Measurements from ENCODE around the gene FN3KRP. TPM values are rescaled to one million over a fixed set of nuclear protein-coding genes. Genes with fewer than 3 reads are reported as not detected.

The FN3KRP gene
- total RNA-seq, 1 experiment from 2014 or later, result 35.4 TPM

- Histone ChIP-seq H3K36me3 (ENCODE audit: insufficient read depth, low read length, poor library complexity, severe bottlenecking) (peaks cover 10% of the 10 kb centered on the region), H3K27ac (ENCODE audit: low read depth, low read length, poor library complexity, severe bottlenecking) (no peak overlapping the region), H3K4me1 (ENCODE audit: insufficient read depth, low read length, poor library complexity, severe bottlenecking) (no peaks in the 10 kb centered on the region), H3K4me3 (ENCODE audit: low read depth, low read length, poor library complexity, severe bottlenecking) (no peak overlapping the region), H3K9me3 (ENCODE audit: low read depth, low read length, poor library complexity, severe bottlenecking) (peaks cover 14% of the 10 kb centered on the region), H3K27me3 (replicated peaks; ENCODE audit: insufficient read depth, low read depth, low read length, poor library complexity) (no peaks in the 10 kb centered on the region)
- TF ChIP-seq EZH2 (IDR thresholded peaks at IDR 0.05; ENCODE audit: borderline replicate concordance, low read depth, low read length, poor library complexity, severe bottlenecking) (no peak), CTCF (conservative IDR thresholded peaks at IDR 0.05; ENCODE audit: low read depth, low read length) (no peak)
- intact Hi-C loops (cut with micrococcal nuclease; ENCODE audit: unreplicated experiment), result no loop called here
- no peak for DNase-seq (ENCODE audit: low spot score)
- ChIA-PET CTCF (no interaction called here), POLR2A (ENCODE audit: low non-redundant PET) (no interaction called here)
- no TSS peak for BruUV-seq (replicated peaks)
Measured at GRCh38 chr17:82732118-82732743, 15.7 kb downstream of the FN3KRP start.

DNA sequence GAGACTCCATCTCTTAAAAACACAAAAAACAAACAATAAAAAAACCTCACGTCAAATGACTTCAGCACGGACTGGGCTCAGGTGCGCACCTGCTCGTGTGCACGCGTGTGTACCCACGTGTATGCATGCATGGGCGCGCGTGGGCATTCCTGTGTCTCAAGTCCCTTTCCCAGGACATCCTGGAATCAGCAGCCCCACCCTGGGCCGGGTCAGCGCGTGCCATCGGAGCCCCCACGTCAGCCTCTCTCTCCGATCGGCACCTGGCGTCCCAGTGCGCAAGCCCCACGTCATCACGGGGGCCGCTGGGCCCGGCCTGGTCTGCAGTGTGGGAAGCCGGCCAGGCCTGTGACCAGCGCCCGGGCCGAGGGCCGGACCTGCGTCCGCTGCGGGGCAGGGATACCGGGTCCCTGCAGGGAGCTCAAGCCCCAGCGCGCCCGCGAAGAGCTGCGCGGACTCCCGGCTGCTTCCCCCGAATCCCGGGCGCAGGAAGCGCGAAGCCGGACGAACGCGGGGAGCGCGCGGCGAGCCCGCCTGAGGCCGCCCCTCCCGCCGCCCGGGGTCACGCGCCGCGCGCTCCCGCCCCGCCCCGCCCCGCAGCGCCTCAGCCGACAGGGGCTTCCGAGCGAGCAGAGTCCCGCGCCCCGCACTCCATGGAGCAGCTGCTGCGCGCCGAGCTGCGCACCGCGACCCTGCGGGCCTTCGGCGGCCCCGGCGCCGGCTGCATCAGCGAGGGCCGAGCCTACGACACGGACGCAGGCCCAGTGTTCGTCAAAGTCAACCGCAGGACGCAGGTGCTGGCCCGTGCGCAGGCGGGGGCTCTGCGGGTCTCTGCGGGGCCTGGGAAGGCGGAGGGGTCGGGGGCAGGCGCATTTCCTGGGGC, 18.7 kb downstream of the FN3KRP start, which contains the start of gene FN3K:
Gene FN3K (plus strand): TSS at position 629 of the 880 bp plus-strand sequence. CDS start 22 bp downstream, at position 651.
- intact Hi-C loops (cut with micrococcal nuclease; ENCODE audit: unreplicated experiment), result no loop called here
- TF ChIP-seq EZH2 (IDR thresholded peaks at IDR 0.05; ENCODE audit: borderline replicate concordance, low read depth, low read length, poor library complexity, severe bottlenecking), result no peak
- no peak for TF ChIP-seq CTCF (conservative IDR thresholded peaks at IDR 0.05; ENCODE audit: low read depth, low read length)
- H3K27me3 ChIP-seq (replicated peaks; ENCODE audit: insufficient read depth, low read depth, low read length, poor library complexity), result no peaks in the 10 kb centered on the region
- H3K4me3 ChIP-seq (ENCODE audit: low read depth, low read length, poor library complexity, severe bottlenecking), result peak within 1 kb of the TSS; percentile 56
- no TSS peak for BruUV-seq (replicated peaks)
- H3K27ac ChIP-seq (ENCODE audit: low read depth, low read length, poor library complexity, severe bottlenecking), result peak within 1 kb of the TSS; percentile 54
- peak; percentile 63 for DNase-seq (ENCODE audit: low spot score)
- CTCF ChIA-PET, result interaction anchor here (0.5 kb wide), 1 partner anchor 66 kb away, joined by 3 read pairs; no protein-coding TSS in a partner anchor
- no peaks in the 10 kb centered on the region for H3K4me1 ChIP-seq (ENCODE audit: insufficient read depth, low read length, poor library complexity, severe bottlenecking)
- H3K36me3 ChIP-seq (ENCODE audit: insufficient read depth, low read length, poor library complexity, severe bottlenecking), result peaks cover 12% of the 10 kb centered on the region
- peaks cover 16% of the 10 kb centered on the region for H3K9me3 ChIP-seq (ENCODE audit: low read depth, low read length, poor library complexity, severe bottlenecking)
- POLR2A ChIA-PET (ENCODE audit: low non-redundant PET), result no interaction called here

DNA sequence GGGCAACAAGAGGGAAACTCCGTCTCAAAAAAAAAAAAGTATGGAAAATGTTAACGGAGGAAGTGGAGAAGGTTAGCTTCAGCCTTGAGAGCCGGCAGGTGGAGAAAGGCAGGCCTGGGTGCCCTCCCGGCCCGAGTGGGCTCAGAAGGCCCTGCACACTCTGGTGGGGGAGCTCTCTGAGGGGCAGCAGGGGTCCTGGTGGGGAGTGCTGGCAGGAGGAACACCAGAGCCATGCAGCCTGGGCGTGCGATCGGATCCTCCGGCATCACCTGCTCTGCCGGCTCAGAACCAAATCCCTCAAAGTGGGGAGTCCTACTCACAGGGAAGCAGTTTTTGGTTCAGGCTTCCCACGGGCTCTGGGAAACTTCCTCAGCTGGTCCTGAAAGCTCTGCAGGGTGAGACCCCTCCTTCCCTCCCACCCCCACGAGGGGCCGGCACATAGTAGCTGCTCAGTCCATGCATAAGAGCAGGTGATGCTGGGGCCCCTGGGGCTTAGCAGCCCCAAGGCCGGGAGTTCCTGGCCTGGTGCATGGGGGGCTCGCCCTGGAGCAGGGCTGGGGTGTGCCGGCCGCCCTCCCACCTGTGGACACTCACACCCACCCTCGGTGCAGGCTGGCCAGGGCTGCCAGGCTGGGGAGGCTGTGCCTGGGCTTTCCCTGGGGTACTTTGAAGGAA, 20.1 kb downstream of the FN3KRP start:
- ChIA-PET POLR2A (ENCODE audit: low non-redundant PET) (no interaction called here), CTCF (interaction anchor here (0.5 kb wide), 1 partner anchor 80 kb away, joined by 5 read pairs; no protein-coding TSS in a partner anchor)
- H3K36me3 ChIP-seq (ENCODE audit: insufficient read depth, low read length, poor library complexity, severe bottlenecking), result peaks cover 25% of the 10 kb centered on the region
- TF ChIP-seq EZH2 (IDR thresholded peaks at IDR 0.05; ENCODE audit: borderline replicate concordance, low read depth, low read length, poor library complexity, severe bottlenecking) (no peak), CTCF (conservative IDR thresholded peaks at IDR 0.05; ENCODE audit: low read depth, low read length) (no peak)
- no peaks in the 10 kb centered on the region for H3K4me1 ChIP-seq (ENCODE audit: insufficient read depth, low read length, poor library complexity, severe bottlenecking)
- no peak overlapping the region for H3K27ac ChIP-seq (ENCODE audit: low read depth, low read length, poor library complexity, severe bottlenecking)
- intact Hi-C loops (cut with micrococcal nuclease; ENCODE audit: unreplicated experiment), result no loop called here
- DNase-seq (ENCODE audit: low spot score), result no peak
- no TSS peak for BruUV-seq (replicated peaks)
- H3K27me3 ChIP-seq (replicated peaks; ENCODE audit: insufficient read depth, low read depth, low read length, poor library complexity), result no peaks in the 10 kb centered on the region
- H3K4me3 ChIP-seq (ENCODE audit: low read depth, low read length, poor library complexity, severe bottlenecking), result no peak overlapping the region
- H3K9me3 ChIP-seq (ENCODE audit: low read depth, low read length, poor library complexity, severe bottlenecking), result peaks cover 29% of the 10 kb centered on the region
